Measurements from ENCODE around the gene TMEM215. TPM values are rescaled to one million over a fixed set of nuclear protein-coding genes. Genes with fewer than 3 reads are reported as not detected.

TMEM215 gene
- polyA plus RNA-seq, 1 donor from 2014 or later, result not detected

DNA sequence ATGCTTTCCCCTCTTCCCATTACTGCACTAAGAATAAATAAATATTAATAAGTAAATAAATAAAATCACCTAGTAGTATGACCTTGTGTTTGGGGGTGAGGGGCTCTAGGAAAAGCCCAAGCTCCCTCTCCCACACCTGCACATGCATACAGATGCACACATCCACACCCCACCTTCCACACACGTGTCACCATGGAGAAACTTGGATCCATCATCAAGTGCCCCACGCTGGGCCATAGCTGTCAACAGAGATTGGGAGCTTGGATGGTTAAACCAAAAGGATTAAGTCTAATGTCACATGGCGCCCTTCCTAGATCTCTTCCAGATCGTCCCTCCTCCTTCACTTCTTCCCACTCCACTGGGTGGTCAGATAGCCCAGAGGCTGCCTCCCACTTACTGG is 37.0 kb downstream of the TMEM215 start:
- Histone ChIP-seq H2AFZ (ENCODE audit: low read depth, low read length) (no peak overlapping the region), H3K4me3 (ENCODE audit: low read length) (no peak overlapping the region), H3K4me2 (ENCODE audit: low read length) (no peak overlapping the region), H3K27me3 (ENCODE audit: insufficient read depth, low read depth, low read length) (no peaks in the 10 kb centered on the region), H3K9me3 (ENCODE audit: low read length) (no peaks in the 10 kb centered on the region), H3K9me2 (ENCODE audit: insufficient read depth, low read length) (no peaks in the 10 kb centered on the region), H3K9ac (ENCODE audit: low read length) (no peak overlapping the region), H3F3A (ENCODE audit: insufficient read depth, low read length, poor library complexity, severe bottlenecking) (no peaks in the 10 kb centered on the region), H3K36me3 (ENCODE audit: insufficient read depth, low read length) (no peaks in the 10 kb centered on the region), H3K79me2 (replicated peaks; ENCODE audit: insufficient read depth, low read length) (no peaks in the 10 kb centered on the region), H4K20me1 (ENCODE audit: insufficient read depth) (no peaks in the 10 kb centered on the region), H3K27ac (ENCODE audit: low read length) (no peak overlapping the region)
- TF ChIP-seq EZH2 (IDR thresholded peaks at IDR 0.05; ENCODE audit: borderline replicate concordance, insufficient read depth, low read length, poor library complexity, severe bottlenecking), result no peak

DNA sequence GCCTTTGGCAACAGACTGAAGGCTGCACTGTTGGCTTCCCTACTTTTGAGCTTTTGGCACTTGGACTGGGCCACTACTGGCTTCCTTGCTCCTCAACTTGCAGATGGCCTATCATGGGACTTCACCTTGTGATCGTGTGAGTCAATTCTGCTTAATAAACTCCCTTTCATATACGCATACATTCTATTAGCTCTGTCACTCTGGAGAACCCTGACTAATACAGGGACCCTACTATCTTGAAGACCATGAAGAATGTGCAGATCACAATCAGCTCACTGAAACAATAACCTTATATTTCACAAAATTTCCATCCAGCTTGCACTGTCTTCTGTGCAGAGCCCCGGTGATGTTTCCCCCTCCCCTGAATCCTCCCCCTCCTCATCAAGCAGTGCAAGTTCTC is 39.8 kb downstream of the TMEM215 start:
- Histone ChIP-seq H3K9ac (ENCODE audit: low read length) (no peak overlapping the region), H2AFZ (ENCODE audit: low read depth, low read length) (no peak overlapping the region), H3K27me3 (ENCODE audit: insufficient read depth, low read depth, low read length) (no peaks in the 10 kb centered on the region), H3F3A (ENCODE audit: insufficient read depth, low read length, poor library complexity, severe bottlenecking) (no peaks in the 10 kb centered on the region), H3K27ac (ENCODE audit: low read length) (no peak overlapping the region), H3K9me2 (ENCODE audit: insufficient read depth, low read length) (no peaks in the 10 kb centered on the region), H3K9me3 (ENCODE audit: low read length) (no peaks in the 10 kb centered on the region), H3K36me3 (ENCODE audit: insufficient read depth, low read length) (no peaks in the 10 kb centered on the region), H3K4me3 (ENCODE audit: low read length) (no peak overlapping the region), H4K20me1 (ENCODE audit: insufficient read depth) (no peaks in the 10 kb centered on the region), H3K4me2 (ENCODE audit: low read length) (no peak overlapping the region), H3K79me2 (replicated peaks; ENCODE audit: insufficient read depth, low read length) (no peaks in the 10 kb centered on the region)
- TF ChIP-seq SMC3 (conservative IDR thresholded peaks at IDR 0.05; ENCODE audit: poor library complexity) (no peak), TAF1 (IDR thresholded peaks at IDR 0.05; ENCODE audit: low read depth) (no peak), MXI1 (conservative IDR thresholded peaks at IDR 0.05; ENCODE audit: poor library complexity, severe bottlenecking) (no peak), RAD21 (conservative IDR thresholded peaks at IDR 0.05) (no peak), POLR2AphosphoS5 (IDR thresholded peaks at IDR 0.05) (no peak), EZH2 (IDR thresholded peaks at IDR 0.05; ENCODE audit: borderline replicate concordance, insufficient read depth, low read length, poor library complexity, severe bottlenecking) (no peak), EP300 (conservative IDR thresholded peaks at IDR 0.05; ENCODE audit: poor library complexity, severe bottlenecking) (no peak)
- TF ChIP-seq, protein P1, sequence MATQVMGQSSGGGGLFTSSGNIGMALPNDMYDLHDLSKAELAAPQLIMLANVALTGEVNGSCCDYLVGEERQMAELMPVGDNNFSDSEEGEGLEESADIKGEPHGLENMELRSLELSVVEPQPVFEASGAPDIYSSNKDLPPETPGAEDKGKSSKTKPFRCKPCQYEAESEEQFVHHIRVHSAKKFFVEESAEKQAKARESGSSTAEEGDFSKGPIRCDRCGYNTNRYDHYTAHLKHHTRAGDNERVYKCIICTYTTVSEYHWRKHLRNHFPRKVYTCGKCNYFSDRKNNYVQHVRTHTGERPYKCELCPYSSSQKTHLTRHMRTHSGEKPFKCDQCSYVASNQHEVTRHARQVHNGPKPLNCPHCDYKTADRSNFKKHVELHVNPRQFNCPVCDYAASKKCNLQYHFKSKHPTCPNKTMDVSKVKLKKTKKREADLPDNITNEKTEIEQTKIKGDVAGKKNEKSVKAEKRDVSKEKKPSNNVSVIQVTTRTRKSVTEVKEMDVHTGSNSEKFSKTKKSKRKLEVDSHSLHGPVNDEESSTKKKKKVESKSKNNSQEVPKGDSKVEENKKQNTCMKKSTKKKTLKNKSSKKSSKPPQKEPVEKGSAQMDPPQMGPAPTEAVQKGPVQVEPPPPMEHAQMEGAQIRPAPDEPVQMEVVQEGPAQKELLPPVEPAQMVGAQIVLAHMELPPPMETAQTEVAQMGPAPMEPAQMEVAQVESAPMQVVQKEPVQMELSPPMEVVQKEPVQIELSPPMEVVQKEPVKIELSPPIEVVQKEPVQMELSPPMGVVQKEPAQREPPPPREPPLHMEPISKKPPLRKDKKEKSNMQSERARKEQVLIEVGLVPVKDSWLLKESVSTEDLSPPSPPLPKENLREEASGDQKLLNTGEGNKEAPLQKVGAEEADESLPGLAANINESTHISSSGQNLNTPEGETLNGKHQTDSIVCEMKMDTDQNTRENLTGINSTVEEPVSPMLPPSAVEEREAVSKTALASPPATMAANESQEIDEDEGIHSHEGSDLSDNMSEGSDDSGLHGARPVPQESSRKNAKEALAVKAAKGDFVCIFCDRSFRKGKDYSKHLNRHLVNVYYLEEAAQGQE (IDR thresholded peaks at IDR 0.05; ENCODE audit: borderline replicate concordance), result no peak
- TF ChIP-seq, protein P2, sequence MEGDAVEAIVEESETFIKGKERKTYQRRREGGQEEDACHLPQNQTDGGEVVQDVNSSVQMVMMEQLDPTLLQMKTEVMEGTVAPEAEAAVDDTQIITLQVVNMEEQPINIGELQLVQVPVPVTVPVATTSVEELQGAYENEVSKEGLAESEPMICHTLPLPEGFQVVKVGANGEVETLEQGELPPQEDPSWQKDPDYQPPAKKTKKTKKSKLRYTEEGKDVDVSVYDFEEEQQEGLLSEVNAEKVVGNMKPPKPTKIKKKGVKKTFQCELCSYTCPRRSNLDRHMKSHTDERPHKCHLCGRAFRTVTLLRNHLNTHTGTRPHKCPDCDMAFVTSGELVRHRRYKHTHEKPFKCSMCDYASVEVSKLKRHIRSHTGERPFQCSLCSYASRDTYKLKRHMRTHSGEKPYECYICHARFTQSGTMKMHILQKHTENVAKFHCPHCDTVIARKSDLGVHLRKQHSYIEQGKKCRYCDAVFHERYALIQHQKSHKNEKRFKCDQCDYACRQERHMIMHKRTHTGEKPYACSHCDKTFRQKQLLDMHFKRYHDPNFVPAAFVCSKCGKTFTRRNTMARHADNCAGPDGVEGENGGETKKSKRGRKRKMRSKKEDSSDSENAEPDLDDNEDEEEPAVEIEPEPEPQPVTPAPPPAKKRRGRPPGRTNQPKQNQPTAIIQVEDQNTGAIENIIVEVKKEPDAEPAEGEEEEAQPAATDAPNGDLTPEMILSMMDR (IDR thresholded peaks at IDR 0.05; ENCODE audit: poor library complexity, severe bottlenecking), result no peak

DNA sequence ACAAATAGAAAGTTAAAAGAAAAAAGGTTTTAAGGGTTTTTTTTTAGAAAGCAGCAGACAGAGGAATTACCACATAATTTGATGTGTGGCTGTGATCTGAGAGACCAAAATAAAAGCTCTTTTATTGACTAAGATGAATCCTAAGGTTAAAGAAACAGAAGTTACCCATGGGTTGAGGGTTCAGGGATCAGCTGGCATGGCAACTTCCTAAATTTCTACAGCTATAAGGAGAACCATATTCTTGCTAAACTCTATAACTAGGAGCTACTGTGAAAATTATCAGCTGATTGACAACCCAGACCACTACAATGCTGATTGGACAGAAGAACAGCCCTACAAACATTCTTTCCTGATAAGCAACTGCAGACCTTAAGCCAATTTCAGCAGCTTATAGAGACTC is 40.2 kb downstream of the TMEM215 start:
- Histone ChIP-seq H3K4me2 (ENCODE audit: low read length) (no peak overlapping the region), H3K4me3 (ENCODE audit: low read length) (no peak overlapping the region), H3K9me3 (ENCODE audit: low read length) (no peaks in the 10 kb centered on the region), H3K27ac (ENCODE audit: low read length) (no peak overlapping the region), H3F3A (ENCODE audit: insufficient read depth, low read length, poor library complexity, severe bottlenecking) (no peaks in the 10 kb centered on the region), H4K20me1 (ENCODE audit: insufficient read depth) (no peaks in the 10 kb centered on the region), H3K79me2 (replicated peaks; ENCODE audit: insufficient read depth, low read length) (no peaks in the 10 kb centered on the region), H3K9ac (ENCODE audit: low read length) (no peak overlapping the region), H3K27me3 (ENCODE audit: insufficient read depth, low read depth, low read length) (no peaks in the 10 kb centered on the region), H2AFZ (ENCODE audit: low read depth, low read length) (no peak overlapping the region), H3K36me3 (ENCODE audit: insufficient read depth, low read length) (no peaks in the 10 kb centered on the region), H3K9me2 (ENCODE audit: insufficient read depth, low read length) (no peaks in the 10 kb centered on the region)
- TF ChIP-seq EZH2 (IDR thresholded peaks at IDR 0.05; ENCODE audit: borderline replicate concordance, insufficient read depth, low read length, poor library complexity, severe bottlenecking) (no peak), RAD21 (conservative IDR thresholded peaks at IDR 0.05) (no peak), TAF1 (IDR thresholded peaks at IDR 0.05; ENCODE audit: low read depth) (no peak), MXI1 (conservative IDR thresholded peaks at IDR 0.05; ENCODE audit: poor library complexity, severe bottlenecking) (no peak), EP300 (conservative IDR thresholded peaks at IDR 0.05; ENCODE audit: poor library complexity, severe bottlenecking) (no peak), SMC3 (conservative IDR thresholded peaks at IDR 0.05; ENCODE audit: poor library complexity) (no peak), POLR2AphosphoS5 (IDR thresholded peaks at IDR 0.05) (no peak)
- TF ChIP-seq, protein P2 (IDR thresholded peaks at IDR 0.05; ENCODE audit: poor library complexity, severe bottlenecking), result no peak
- TF ChIP-seq, protein P1 (IDR thresholded peaks at IDR 0.05; ENCODE audit: borderline replicate concordance), result no peak
